Upper lobe of right lung (tissue), 1 donor: ENCODE measurements around the gene HMGN1. TPM values are rescaled to one million over a fixed set of nuclear protein-coding genes. Genes with fewer than 3 reads are reported as not detected.

Source experiments
- ATAC-seq: fragments of 200-7000 bp; cut with Tn5 transposase; one replicate; pipeline ENCODE4 v1.9.1; 2020; ENCODE audit warnings: mild to moderate bottlenecking, moderate library complexity
- DNase-seq: peaks from one replicate; pipeline ENCODE4 v3.0.0-alpha.2; 2020
- H3K27ac ChIP-seq: fragments of 200-600 bp; one replicate; pipeline ENCODE4 v1.8.0; 2022
- H3K27me3 ChIP-seq: fragments of 200-600 bp; one replicate; pipeline ENCODE4 v1.8.0; 2022; ENCODE audit warnings: mild to moderate bottlenecking
- H3K36me3 ChIP-seq: fragments of 200-600 bp; one replicate; pipeline ENCODE4 v1.8.0; 2022
- H3K4me1 ChIP-seq: fragments of 200-600 bp; one replicate; pipeline ENCODE4 v1.8.0; 2022
- H3K4me3 ChIP-seq: fragments of 200-600 bp; one replicate; pipeline ENCODE4 v1.8.0; 2022; ENCODE audit warnings: mild to moderate bottlenecking
- H3K9me3 ChIP-seq: fragments of 200-600 bp; one replicate; pipeline ENCODE4 v1.8.0; 2022
- intact Hi-C: fragments of 100-400 bp; cut with DNase I; formaldehyde crosslinking; loops from one replicate; pipeline ENCODE4 v1.11.0; 2022
- total RNA-seq: library from RNA; stranded (reverse); fragmentation: NEBNext Ultra II Directional; extraction: Animal tissue kit (Norgen Biotek cat#: 25700); gene quantifications from one replicate; pipeline ENCODE4 v1.2.1, GENCODE V29; 2021
- TF ChIP-seq, protein P1 (sequence below): fragments of 200-600 bp; IDR thresholded peaks from one replicate; pipeline ENCODE4 v1.8.0; 2022; ENCODE audit warnings: antibody characterized with exemption
- donor health status: DM: no; HTN: yes; CAD: no; lungs with severe emphysema.

The HMGN1 gene
- total RNA-seq, 1 donor from 2014 or later: 170 TPM

GRCh38 chr21:39318091-39318959 lies 30.6 kb downstream of the HMGN1 start:
- peak overlapping the region; percentile 51 for H3K27ac ChIP-seq
- DNase-seq (no peak), ATAC-seq (no peak)
- H3K9me3 ChIP-seq: no peaks in the 10 kb centered on the region
- TF ChIP-seq, protein P1, sequence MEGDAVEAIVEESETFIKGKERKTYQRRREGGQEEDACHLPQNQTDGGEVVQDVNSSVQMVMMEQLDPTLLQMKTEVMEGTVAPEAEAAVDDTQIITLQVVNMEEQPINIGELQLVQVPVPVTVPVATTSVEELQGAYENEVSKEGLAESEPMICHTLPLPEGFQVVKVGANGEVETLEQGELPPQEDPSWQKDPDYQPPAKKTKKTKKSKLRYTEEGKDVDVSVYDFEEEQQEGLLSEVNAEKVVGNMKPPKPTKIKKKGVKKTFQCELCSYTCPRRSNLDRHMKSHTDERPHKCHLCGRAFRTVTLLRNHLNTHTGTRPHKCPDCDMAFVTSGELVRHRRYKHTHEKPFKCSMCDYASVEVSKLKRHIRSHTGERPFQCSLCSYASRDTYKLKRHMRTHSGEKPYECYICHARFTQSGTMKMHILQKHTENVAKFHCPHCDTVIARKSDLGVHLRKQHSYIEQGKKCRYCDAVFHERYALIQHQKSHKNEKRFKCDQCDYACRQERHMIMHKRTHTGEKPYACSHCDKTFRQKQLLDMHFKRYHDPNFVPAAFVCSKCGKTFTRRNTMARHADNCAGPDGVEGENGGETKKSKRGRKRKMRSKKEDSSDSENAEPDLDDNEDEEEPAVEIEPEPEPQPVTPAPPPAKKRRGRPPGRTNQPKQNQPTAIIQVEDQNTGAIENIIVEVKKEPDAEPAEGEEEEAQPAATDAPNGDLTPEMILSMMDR: no peak
- no peaks in the 10 kb centered on the region for H3K27me3 ChIP-seq
- intact Hi-C loops: loop anchor here (10.0 kb wide), 1 partner anchor 66 kb away; a partner anchor contains a TSS
- no peaks in the 10 kb centered on the region for H3K36me3 ChIP-seq
- H3K4me3 ChIP-seq: no peak overlapping the region
- H3K4me1 ChIP-seq: peaks cover 11% of the 10 kb centered on the region

DNA sequence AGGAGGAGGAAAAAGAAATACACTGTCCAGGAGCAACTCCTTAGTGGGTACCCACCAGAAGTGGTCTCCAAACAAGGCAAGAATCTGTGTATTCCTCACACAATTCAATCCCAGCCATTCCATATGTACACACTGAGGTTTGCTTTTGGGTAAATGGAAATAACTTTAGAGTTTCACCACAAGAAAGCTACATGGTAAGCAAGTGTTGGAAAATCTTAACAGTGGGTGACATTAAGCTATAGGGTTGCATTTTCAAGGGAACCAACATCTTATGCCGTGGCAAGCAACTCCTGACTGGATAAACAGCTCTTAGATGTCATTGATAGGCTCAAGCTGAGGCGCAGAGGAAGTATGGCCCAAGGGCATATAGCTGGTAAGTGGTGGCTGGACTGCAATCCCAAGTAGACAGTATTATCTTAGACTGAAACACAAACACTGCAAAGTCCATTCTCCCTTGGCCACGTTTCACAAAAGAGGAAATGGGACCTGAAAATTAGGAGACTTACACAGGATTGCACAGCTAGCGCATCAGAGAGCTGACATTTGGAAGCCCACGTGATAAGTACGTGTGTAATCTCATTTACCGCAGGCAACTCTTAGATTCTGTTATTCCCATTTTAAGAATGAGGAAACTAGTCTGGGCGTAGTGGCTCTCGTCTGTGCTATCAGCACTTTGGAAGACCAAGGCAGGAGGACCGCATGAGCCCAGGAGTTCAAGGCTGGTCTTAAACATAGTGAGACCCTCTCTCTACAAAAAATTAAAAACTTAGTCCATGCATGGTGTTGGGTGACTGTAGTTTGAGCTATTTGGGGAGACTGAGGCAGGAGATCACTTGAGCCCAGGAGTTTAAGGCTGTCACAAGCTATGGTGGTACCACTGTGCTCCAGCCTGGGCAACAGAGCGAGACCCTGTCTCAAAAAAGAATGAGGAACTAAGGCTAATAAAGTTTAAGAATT lies 31.5 kb downstream of the HMGN1 start:
- no peaks in the 10 kb centered on the region for H3K9me3 ChIP-seq
- H3K4me1 ChIP-seq: peaks cover 11% of the 10 kb centered on the region
- intact Hi-C loops: loop anchor here (10.0 kb wide), 1 partner anchor 67 kb away; a partner anchor contains a TSS
- no peak for DNase-seq
- ATAC-seq: peak; percentile 2
- H3K27me3 ChIP-seq: no peaks in the 10 kb centered on the region
- no peaks in the 10 kb centered on the region for H3K36me3 ChIP-seq
- TF ChIP-seq, protein P1: no peak
- no peak overlapping the region for H3K27ac ChIP-seq
- H3K4me3 ChIP-seq: no peak overlapping the region

DNA sequence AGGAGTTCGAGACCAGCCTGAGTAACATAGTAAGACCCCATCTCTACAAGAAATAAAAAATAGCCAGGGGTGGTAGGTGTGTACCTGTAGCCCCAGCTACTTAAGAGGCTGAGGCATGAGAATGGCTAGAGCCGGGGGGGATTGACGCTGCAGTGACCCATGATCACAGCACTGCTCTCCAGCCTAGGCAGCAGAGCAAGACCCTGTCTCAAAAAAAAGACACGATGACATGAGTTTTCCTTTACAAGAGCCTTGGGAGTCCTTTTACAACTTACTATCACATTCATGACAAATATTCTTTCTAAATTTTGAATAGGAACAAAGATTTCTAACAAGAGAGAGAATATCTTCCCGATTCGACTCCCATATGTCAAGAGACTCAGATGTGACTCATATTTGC lies 32.2 kb downstream of the HMGN1 start:
- no peak for ATAC-seq
- Histone ChIP-seq H3K27ac (no peak overlapping the region), H3K4me3 (no peak overlapping the region), H3K27me3 (no peaks in the 10 kb centered on the region), H3K36me3 (no peaks in the 10 kb centered on the region), H3K9me3 (no peaks in the 10 kb centered on the region), H3K4me1 (peaks cover 15% of the 10 kb centered on the region)
- intact Hi-C loops: loop anchor here (10.0 kb wide), 1 partner anchor 68 kb away; a partner anchor contains a TSS
- TF ChIP-seq, protein P1: no peak
- DNase-seq: no peak

- Histone ChIP-seq H3K4me3 (no peak overlapping the region), H3K9me3 (no peaks in the 10 kb centered on the region), H3K27ac (no peak overlapping the region), H3K27me3 (no peaks in the 10 kb centered on the region), H3K36me3 (peaks cover 7% of the 10 kb centered on the region), H3K4me1 (peaks cover 24% of the 10 kb centered on the region)
- intact Hi-C loops: loop anchor here (10.0 kb wide), 1 partner anchor 69 kb away; a partner anchor contains a TSS
- TF ChIP-seq, protein P1: no peak
- DNase-seq (no peak), ATAC-seq (no peak)
Observed at GRCh38 chr21:39315603-39316445, 33.1 kb downstream of the HMGN1 start.
